ENCODE results near the gene PSMA6.

Gene PSMA6

GRCh38 chr14:35286707-35287106, 5.5 kb upstream of the PSMA6 start:
- Histone ChIP-seq H2AFZ (ENCODE audit: low read depth) (no peak overlapping the region), H3K4me2 (no peak overlapping the region), H3K9ac (no peak overlapping the region), H3K79me2 (ENCODE audit: insufficient read depth, low read depth) (no peaks in the 10 kb centered on the region), H3K36me3 (ENCODE audit: insufficient read depth) (no peaks in the 10 kb centered on the region), H3K4me1 (ENCODE audit: low read depth, poor library complexity, severe bottlenecking) (peaks cover 36% of the 10 kb centered on the region), H4K20me1 (ENCODE audit: insufficient read depth) (no peaks in the 10 kb centered on the region), H3K27me3 (ENCODE audit: insufficient read depth, low read depth) (no peaks in the 10 kb centered on the region), H3K4me3 (IDR thresholded peaks at IDR 0.05; ENCODE audit: insufficient read depth, low read depth, low read length) (no peak overlapping the region), H3K27ac (no peak overlapping the region)
- no peak for TF ChIP-seq CTCF (conservative IDR thresholded peaks at IDR 0.05; ENCODE audit: low read depth, low read length)

GRCh38 chr14:35287431-35288013, 4.7 kb upstream of the PSMA6 start:
- Histone ChIP-seq H3K9ac (no peak overlapping the region), H3K4me2 (no peak overlapping the region), H3K4me3 (IDR thresholded peaks at IDR 0.05; ENCODE audit: insufficient read depth, low read depth, low read length) (no peak overlapping the region), H3K36me3 (ENCODE audit: insufficient read depth) (no peaks in the 10 kb centered on the region), H3K27ac (no peak overlapping the region), H3K27me3 (ENCODE audit: insufficient read depth, low read depth) (no peaks in the 10 kb centered on the region), H4K20me1 (ENCODE audit: insufficient read depth) (no peaks in the 10 kb centered on the region), H3K4me1 (ENCODE audit: low read depth, poor library complexity, severe bottlenecking) (peaks cover 30% of the 10 kb centered on the region), H2AFZ (ENCODE audit: low read depth) (no peak overlapping the region), H3K79me2 (ENCODE audit: insufficient read depth, low read depth) (peaks cover 3% of the 10 kb centered on the region)
- TF ChIP-seq CTCF (conservative IDR thresholded peaks at IDR 0.05; ENCODE audit: low read depth, low read length), result no peak

GRCh38 chr14:35289623-35290022, 2.6 kb upstream of the PSMA6 start:
- Histone ChIP-seq H2AFZ (ENCODE audit: low read depth) (no peak overlapping the region), H3K4me1 (ENCODE audit: low read depth, poor library complexity, severe bottlenecking) (peaks cover 27% of the 10 kb centered on the region), H3K36me3 (ENCODE audit: insufficient read depth) (no peaks in the 10 kb centered on the region), H3K27ac (no peak overlapping the region), H3K27me3 (ENCODE audit: insufficient read depth, low read depth) (no peaks in the 10 kb centered on the region), H3K4me3 (IDR thresholded peaks at IDR 0.05; ENCODE audit: insufficient read depth, low read depth, low read length) (no peak overlapping the region), H3K4me2 (no peak overlapping the region), H4K20me1 (ENCODE audit: insufficient read depth) (no peaks in the 10 kb centered on the region), H3K9ac (no peak overlapping the region), H3K79me2 (ENCODE audit: insufficient read depth, low read depth) (peaks cover 24% of the 10 kb centered on the region)
- TF ChIP-seq CTCF (conservative IDR thresholded peaks at IDR 0.05; ENCODE audit: low read depth, low read length), result no peak

- Histone ChIP-seq H3K79me2 (ENCODE audit: insufficient read depth, low read depth) (peaks cover 57% of the 10 kb centered on the region), H3K4me1 (ENCODE audit: low read depth, poor library complexity, severe bottlenecking) (peaks cover 30% of the 10 kb centered on the region), H3K4me2 (peak overlapping the region; percentile 93), H4K20me1 (ENCODE audit: insufficient read depth) (no peaks in the 10 kb centered on the region), H3K9ac (peak overlapping the region; percentile 88), H3K27me3 (ENCODE audit: insufficient read depth, low read depth) (no peaks in the 10 kb centered on the region), H3K36me3 (ENCODE audit: insufficient read depth) (no peaks in the 10 kb centered on the region), H3K4me3 (IDR thresholded peaks at IDR 0.05; ENCODE audit: insufficient read depth, low read depth, low read length) (no peak overlapping the region), H3K27ac (peak overlapping the region; percentile 89), H2AFZ (ENCODE audit: low read depth) (peak overlapping the region; percentile 43; the same call in 1 of the 2 replicates)
- no peak for TF ChIP-seq CTCF (conservative IDR thresholded peaks at IDR 0.05; ENCODE audit: low read depth, low read length)
Observed at GRCh38 chr14:35292770-35293561, 784 bp downstream of the PSMA6 start.
